T-helper 2 cell treated with Interferon-gamma antibody and Interleukin-4, amounts not matched to agents 100 ng/mL and 5 ng/mL, for 36 hours (primary cell): ENCODE results near the gene PID1. TPM values are rescaled to one million over a fixed set of nuclear protein-coding genes. Genes with fewer than 3 reads are reported as not detected.

Experiments used
- intact Hi-C: fragments of 100-400 bp; cut with micrococcal nuclease; formaldehyde crosslinking; loops from one replicate; pipeline ENCODE4 v1.15.1; 2023
- total RNA-seq: library from RNA; stranded (reverse); gene quantifications from 2 replicates; pipeline ENCODE4 v1.2.3, GENCODE V29; 2022

The PID1 gene
- total RNA-seq, 1 donor from 2014 or later: not detected

GRCh38 chr2:229027353-229028105, 243.6 kb downstream of the PID1 start:
- intact Hi-C loops: no loop called here

- intact Hi-C loops: no loop called here
These were observed 245.4 kb downstream of the PID1 start for GRCh38 chr2:229025653-229026052.

- intact Hi-C loops: no loop called here
These were observed 248.4 kb downstream of the PID1 start for GRCh38 chr2:229022652-229023051.

DNA sequence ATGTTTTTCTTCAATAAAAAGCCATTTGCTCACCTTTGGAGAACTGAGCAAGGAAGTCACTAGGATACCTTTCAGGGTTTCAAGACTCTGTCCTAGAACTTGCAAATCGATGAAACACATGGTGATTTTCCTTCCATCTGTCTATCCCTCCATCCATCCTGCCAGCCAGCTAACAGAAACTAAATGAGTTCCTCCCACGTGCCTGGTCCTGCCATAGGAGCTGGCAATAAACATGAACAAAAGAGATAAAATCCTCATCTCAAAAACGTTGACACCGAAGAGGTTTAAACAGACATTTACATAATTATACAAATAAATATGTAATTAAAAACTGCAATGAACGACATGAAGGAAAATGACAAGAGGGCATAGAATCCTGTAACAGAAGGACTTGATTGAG, 249.0 kb downstream of the PID1 start:
- intact Hi-C loops: no loop called here

DNA sequence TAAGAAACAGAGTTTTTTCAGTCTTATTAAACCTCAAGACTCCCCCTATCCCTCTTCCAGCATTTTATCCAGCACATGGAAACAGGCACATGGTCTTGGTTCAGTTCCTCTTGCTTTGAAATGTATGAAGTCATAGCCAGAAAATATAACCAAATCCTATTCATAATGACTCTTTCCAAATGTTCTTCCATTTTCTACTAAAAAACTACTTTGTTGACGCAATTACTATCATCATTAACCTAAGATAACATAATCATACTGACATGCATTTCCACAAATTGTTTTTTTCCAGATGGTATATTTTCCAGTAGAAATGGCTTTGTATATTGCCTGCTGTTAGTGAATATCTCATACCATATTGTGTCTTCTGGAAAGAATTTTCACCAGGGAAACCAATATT, 261.3 kb downstream of the PID1 start:
- intact Hi-C loops: no loop called here

- intact Hi-C loops: no loop called here
These were observed 267.8 kb downstream of the PID1 start for GRCh38 chr2:229003256-229003655.

- intact Hi-C loops: no loop called here
These were observed 269.9 kb downstream of the PID1 start for GRCh38 chr2:229001196-229001595.

DNA sequence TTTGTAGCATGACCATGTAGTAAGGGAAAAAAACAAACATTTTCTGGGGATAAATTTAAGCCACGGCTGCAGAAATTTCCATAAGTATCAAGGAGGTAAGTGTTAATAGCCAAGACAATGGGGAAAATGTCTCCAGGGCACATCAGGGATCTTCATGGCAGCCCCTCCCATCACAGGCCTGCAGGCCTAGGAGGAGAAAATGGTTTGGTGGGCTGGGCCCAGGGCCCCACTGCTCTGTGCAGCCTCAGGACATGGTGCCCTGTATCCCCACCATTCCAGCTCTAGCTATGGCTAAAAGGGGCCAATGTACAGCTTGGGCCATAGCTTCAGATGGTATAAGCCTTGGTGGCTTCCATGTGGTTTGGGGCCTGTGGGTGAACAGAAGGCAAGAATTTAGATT, 271.8 kb downstream of the PID1 start:
- intact Hi-C loops: no loop called here

GRCh38 chr2:228988786-228989185, 282.3 kb downstream of the PID1 start:
- intact Hi-C loops: no loop called here

GRCh38 chr2:228987441-228988155, 283.5 kb downstream of the PID1 start:
- intact Hi-C loops: no loop called here

DNA sequence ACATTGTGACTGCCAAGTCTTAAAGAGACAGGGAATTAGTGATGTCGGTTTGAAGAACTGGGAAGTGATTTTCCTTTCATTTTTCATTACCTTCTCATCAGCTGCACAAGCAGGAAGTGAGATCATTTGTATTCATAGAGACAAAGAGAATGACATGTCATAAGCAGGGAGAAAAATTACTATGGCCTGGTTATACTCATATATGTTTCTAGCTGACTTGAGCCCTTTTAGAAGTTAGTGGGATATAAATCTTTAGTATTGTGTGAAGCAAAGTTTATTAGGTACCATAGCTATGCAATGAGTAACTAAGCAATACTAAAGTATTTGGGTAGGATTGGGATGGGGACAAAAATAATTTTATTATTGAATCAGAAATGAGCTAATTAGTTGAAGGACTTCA, 284.1 kb downstream of the PID1 start:
- intact Hi-C loops: no loop called here

DNA sequence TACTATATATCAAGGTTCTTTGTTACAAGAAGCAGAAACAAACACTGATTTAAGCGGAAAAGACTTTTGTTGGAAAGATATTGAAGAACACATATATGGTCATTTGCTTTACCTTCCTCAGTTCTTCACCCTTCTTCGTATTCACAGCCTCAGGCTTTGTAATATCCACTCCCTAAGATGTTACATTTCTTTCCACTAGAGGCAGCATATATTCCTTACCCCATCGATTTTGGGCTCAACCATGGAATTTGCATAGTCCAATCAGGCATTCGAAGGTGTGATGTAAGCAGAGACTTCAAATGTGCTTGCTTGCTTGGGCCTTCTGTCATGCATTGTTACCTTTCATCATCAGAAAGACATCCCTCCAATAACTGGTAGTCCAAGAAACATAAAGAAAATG, 287.4 kb downstream of the PID1 start:
- intact Hi-C loops: no loop called here

DNA sequence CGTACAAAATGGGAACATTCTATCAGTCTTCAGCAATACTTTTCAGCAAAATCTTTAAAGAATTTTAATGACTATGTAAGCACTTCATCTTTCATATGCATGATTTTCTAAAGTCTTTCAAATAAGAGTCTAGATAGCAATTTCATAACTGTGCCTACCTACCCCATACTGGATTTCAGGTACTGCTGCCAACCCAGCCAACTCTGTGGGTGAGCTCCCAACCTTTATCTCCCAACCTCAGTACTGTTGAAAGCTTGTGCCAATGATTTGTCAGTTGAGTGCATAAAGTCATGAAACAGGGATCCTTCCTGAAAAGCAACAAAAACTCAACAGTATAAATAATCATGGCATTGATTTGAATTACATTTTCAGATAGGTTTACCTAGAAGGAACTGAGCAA, 296.9 kb downstream of the PID1 start:
- intact Hi-C loops: no loop called here
